ENCODE measurements around the gene NLN.

- TF ChIP-seq, protein P1, sequence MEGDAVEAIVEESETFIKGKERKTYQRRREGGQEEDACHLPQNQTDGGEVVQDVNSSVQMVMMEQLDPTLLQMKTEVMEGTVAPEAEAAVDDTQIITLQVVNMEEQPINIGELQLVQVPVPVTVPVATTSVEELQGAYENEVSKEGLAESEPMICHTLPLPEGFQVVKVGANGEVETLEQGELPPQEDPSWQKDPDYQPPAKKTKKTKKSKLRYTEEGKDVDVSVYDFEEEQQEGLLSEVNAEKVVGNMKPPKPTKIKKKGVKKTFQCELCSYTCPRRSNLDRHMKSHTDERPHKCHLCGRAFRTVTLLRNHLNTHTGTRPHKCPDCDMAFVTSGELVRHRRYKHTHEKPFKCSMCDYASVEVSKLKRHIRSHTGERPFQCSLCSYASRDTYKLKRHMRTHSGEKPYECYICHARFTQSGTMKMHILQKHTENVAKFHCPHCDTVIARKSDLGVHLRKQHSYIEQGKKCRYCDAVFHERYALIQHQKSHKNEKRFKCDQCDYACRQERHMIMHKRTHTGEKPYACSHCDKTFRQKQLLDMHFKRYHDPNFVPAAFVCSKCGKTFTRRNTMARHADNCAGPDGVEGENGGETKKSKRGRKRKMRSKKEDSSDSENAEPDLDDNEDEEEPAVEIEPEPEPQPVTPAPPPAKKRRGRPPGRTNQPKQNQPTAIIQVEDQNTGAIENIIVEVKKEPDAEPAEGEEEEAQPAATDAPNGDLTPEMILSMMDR (IDR thresholded peaks at IDR 0.05), result no peak
- TF ChIP-seq POLR2A (IDR thresholded peaks at IDR 0.05) (no peak), POLR2AphosphoS5 (IDR thresholded peaks at IDR 0.05; ENCODE audit: insufficient read depth in 1 of 2, low read depth in 1 of 2) (no peak)
Observed at GRCh38 chr5:65704621-65705239, 17.3 kb upstream of the NLN start.
